B cell (primary cell): Measurements from ENCODE around the gene A1BG.

Source experiments
- CTCF ChIP-seq: fragments of 200-600 bp; IDR thresholded peaks from one replicate; pipeline ENCODE4 v1.8.0; 2022; ENCODE audit warnings: antibody characterized with exemption, mild to moderate bottlenecking
- EZH2 ChIP-seq: IDR thresholded peaks from 2 replicates; pipeline ENCODE4 v1.6.1; 2012; ENCODE audit warnings: borderline replicate concordance, low read depth, mild to moderate bottlenecking, moderate library complexity, low read length; ENCODE audit not compliant: insufficient read depth, poor library complexity, severe bottlenecking

DNA sequence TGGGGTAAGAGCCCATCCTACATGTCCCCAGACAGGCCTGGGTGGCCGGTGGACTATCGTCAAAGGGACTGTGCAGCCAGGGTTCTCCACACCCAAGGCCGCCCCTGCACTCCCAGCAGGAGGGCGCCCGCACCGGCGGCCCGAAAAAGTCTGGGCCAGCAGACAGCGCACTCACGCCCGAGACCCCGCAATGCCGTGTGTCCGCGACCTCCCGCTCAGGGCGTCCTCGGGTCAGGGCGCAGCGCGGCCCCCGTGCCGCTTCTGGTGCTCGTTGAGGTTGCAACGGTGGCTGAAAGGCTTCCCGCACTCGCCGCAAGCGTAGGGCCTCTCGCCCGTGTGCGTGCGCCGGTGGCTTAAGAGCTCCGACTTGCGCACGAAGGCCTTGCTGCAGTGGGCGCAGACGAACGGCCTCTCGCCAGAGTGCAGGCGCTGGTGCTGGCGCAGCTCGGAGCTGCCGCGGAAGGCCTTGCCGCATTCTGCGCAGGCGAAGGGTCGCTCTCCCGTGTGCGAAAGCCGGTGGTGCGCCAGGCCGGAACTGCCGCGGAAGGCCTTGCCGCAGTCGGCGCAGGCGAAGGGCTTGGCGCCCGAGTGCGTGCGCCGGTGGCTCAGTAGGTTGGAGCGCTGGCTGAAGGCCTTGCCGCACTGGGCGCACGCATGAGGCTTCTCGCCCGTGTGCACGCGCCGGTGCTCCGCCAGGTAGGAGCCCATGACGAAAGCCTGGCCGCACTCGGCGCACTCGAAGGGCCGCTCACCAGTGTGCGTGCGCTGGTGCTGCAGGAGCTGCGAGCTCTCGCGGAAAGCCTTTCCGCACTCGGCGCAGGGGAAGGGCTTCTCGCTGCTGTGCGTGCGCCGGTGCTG lies 2.8 kb upstream of the A1BG start:
- TF ChIP-seq CTCF, result no peak
- TF ChIP-seq EZH2, result no peak
